GM18499 (cell line): ENCODE measurements around the gene PRPF19.

Source experiments
- ATAC-seq: cut with Tn5 transposase; IDR thresholded peaks from one replicate; pipeline ENCODE4 v1.9.1; 2021; ENCODE audit warnings: moderate number of reproducible peaks; ENCODE audit not compliant: insufficient read depth, unreplicated experiment

The PRPF19 gene

DNA sequence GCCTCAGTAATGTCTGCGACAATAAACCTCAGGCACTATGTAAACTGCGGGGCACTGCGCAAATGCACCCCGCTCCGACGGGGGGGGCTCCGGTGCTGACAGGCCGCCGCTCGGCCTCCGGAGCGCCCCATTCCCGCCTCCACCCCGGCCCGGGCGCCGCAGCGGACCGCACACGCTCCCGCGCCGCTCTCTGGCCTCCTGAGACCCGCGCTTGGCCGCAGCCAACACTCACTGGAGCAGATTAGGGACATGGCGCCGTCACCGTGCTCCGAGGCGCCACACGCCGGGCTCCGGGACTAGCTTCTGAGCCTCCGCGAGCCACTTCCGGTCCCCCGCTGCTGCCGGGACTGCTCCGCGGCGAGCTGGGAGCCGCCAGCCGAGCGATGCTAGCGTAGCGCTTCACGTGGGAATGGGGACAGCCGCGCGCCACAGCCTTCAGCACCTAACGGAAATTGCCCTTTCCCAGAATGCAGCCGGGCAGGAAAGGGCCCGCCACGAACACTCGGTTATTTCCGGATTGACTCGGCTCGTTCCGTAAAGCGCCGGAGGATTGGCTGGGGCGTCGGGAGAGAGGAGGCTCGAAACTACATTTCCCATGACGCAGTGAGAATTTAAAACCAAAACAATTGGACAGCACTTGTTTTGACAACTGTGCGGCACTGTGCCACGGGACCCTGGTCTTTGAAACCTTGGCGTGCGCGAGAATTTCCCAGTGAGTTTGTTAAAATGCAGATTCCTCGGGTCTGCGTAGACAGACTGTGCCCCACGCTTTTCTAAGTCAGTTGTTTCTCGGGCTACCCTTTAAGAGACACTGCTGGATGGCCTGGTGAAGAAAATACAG lies at the start of gene PRPF19:
TSS of gene PRPF19 (minus strand) at position 454 of the 841 bp plus-strand sequence. CDS start at position 251, 203 bp downstream.
- ATAC-seq: peak; percentile 53

DNA sequence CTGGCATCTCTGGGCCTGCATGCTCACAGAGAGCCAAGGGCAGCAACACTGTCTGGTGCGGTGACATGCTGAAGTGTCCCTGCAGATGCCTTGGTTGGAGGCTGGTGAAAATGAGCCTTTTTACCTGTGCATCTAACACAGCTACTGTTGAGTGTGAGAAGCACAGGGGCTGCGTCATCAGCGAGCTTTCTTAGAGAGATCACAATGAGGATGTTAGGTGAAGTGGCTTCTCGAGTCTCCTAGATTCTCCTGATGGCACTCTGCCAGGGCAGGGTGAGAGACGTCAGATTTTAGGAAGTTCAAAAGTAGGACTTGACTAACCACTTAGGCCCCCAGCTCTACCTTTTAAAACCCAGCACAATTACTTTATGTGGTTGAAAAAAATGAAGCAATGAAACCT lies 49.2 kb upstream of the PRPF19 start:
- no peak for ATAC-seq

DNA sequence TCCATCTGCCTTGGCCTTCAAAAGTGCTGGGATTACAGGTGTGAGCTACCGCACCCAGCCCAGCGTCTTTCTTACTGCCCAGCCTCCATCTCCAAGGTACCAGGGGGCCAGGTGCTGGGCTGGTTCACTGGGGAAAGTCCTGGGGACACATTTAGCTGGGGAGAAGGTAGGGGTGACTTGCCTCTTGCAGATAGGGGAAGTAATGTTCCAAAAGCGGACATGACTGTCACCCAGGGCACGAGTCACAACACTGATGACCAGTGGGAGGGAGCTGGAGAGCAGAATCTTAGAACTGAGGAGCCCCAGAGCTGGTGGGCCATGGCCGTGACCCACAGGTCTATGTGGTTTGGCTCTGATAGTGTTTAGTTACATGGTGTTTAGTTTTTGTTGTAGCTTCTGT lies 48.0 kb upstream of the PRPF19 start:
- no peak for ATAC-seq

DNA sequence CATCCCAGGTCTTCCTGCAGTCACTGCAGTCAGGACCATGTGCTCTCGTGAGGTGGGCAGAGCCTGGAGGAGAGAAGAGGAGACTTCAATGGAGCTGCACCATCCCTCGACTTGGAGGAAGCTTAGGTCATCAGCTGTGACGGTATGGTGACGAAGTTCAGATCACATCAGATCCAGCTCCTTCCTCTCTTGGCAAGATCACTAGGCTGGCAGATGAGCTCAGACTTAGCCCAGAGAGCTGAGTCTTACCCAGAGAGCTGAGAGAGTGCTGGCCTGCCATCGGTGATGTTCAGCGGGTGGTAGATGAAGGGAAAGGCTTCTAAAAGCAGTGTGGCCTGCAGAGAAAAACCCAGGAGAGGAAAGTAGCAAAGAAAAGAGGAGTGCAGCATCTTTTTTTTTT lies 47.4 kb upstream of the PRPF19 start:
- ATAC-seq: no peak

DNA sequence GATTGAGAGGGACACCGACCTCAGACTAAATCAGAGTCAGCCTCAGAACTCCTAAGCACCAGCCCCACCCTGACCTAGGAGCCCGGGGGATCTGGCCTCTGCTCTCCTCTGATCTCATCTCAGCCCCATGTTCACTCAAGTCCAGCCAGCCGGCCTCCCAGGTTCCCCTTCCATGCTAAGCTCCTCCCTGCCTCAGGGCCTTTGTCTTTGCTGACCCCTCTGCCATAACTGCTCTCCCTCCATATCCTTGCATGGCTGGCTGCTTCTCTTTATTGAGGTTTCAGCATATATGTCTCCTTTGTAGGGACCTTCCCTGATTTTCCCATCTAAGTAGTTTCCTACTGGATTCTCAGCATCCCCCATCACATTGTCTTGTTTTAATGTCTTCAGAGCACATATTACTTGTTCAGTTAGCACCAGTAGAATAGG lies 46.4 kb upstream of the PRPF19 start:
- no peak for ATAC-seq

DNA sequence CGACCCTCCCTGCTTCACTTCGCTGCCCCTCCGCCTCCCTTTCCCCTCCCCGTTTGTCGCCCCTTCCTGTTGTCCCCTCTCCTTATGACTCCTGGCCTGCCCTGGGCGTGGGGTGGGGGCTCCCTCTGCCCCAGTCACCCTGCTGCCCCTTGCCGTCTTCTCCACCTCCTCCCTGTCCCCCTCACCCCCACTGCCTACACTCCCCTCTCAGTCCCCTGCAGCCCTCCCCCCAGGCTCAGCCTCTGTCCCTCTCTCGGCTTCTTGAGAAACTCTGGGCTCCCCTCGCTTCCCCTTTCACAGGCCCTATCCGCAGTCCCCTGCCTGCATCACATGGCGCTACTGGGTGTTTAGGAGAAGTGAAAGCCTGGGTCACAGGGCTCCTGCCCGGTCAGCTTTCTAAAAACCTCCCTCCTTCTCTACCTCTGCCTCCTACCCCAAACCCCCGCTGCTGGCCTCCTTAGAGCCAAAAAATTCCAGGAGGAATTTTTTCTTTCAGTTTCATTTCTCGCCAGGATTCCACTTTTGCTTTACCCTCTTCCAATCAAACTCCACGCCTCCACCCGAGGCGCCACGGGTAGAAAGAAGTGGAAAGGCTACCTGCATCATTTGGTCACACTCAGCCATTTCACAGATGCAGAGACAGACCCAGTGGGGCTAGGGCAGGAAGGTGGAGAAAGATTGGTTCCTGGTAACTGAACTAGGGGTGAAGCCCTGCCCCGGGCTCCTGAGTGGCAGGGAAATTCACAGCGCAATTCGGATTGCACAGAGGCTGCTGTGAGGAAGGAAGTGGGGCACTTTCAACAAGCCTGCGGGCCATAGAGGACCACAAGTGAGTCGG lies 45.7 kb upstream of the PRPF19 start, which contains the start of gene SLC15A3:
TSS of gene SLC15A3 (minus strand) at position 273 of the 838 bp plus-strand sequence. CDS start 625 bp downstream, outside the sequence.
- ATAC-seq: peak; percentile 28

DNA sequence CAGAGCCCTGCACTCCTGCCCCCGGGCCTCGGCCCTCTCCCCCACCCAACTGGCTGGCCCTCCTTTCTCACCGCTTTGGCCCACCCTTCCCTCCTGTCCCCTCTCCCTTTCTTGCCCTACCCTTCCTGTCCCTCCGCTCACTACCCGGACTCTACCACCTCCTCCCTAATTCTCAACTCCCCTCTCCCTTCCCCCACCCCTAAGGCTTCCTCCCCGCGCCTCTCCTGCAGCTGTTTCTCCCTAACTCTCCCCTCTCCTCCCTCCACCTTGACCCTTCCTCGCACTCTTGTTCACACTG lies 45.2 kb upstream of the PRPF19 start:
- no peak for ATAC-seq

DNA sequence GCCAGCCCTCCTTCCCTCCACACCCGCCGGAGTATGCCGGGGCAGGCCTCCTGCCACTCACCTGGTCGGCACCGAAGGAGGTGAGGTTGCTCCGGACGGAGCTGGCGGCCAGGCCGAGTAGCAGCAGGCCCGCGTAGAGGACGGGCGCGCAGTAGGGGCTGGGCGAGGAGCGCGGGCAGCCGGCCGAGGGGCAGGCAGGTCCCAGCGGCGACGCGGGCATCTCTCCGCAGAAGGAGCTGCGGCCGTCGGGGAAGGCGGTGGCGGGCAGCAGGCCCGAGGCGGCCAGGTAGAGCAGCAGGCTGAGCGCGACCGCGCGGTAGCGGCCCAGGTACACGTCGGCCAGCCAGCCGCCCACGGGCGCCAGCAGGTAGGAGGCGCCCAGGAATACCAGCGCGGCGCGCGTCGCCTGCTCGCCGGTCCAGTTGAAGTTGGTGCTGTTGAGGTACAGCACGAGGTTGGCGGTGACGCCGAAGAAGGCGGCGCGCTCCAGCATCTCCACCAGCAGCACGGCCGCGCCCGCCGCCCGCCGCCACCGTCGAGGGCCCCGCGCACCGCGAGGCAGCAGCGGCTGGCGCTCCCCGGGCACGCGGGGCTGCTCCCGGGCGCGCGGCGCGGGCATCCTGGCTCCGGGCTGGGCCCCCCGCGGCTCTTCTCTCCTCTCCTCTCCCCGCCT lies 44.7 kb upstream of the PRPF19 start:
- ATAC-seq: no peak

DNA sequence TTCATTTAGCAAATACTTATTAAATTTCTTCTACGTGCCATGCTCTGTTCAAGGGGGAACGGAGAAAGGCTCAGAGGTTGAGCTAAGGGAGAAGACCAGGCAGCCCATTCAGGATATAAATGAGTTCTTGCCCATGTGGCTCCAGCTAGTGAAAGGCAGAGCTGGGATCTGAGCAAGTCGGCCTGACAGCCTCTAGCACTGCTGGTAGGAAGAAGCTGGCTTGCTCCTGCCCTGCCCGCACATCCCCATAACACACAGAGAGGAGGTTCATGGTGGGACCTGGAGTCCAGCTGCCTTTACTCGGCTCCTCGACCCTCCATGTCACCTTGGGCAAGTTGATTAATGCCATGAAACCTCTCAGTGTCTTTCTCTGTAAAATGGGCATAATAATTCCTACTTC lies 43.6 kb upstream of the PRPF19 start:
- no peak for ATAC-seq

DNA sequence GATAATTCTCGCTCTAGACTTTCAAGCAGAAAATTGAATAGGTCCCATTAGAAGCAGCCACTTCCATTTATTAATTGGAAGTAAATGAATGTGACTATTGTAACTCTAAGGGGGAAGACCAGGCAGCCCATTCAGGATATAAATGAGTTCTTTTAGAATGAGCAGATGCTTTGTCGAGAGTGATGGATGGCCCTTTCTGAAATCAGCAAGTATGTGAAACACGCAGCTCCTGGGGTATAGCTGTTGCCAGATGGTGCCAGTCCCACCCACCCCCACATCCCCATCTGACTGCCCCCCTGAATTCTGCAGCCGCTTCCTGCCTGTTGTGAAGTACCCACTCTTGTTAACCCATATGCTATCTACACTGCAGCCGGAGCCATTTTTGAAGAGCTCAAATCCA lies 41.9 kb upstream of the PRPF19 start:
- ATAC-seq: no peak

DNA sequence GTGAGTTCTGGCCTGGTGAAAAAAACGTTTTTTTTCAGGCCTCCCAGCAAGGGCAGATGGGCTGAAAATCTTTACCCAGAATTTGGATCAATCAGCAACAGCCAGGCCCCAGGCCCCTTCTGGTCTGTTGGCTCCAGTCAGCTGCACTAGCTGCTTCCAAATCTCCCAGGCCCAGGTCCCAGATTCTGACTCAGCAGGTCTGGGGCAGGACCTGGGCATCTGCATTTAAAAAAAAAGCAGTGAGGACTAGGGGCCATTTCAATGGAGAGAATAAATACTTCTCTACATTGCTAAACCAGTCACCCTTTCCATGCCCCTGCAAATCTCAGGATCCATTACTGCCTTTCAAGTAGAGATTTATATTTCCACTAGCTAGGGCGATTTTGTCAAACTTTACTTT lies 41.3 kb upstream of the PRPF19 start:
- no peak for ATAC-seq

DNA sequence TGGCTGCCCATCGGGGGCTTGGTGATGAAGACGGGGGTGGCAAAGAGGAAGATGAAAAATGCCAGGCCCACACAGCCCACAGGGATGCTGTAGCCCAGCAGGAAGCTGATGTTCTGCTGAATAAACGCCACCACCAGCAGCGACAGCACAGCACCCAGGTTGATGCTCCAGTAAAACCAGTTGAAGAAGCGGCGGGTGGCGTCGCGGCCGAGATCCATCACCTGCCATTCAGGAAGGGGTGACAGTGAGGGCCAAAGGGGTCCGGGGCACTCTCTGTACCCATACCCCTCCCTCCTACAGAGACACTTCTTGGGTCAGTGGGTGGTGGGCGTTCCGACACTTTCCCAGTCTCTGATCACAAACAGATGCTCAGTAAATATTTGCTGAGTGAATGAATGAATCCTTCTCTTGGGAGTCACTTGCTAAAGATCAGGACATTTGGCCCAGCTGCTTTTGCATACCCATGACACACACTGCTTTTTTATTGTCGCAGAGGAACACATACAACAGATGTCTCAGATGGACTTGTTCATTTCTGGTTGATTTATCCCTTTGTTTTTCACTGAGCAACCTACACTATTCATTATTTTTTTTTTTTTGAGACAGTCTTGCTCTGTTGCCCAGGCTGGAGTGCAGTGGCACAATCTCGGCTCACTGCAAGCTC lies 40.3 kb upstream of the PRPF19 start:
- no peak for ATAC-seq

DNA sequence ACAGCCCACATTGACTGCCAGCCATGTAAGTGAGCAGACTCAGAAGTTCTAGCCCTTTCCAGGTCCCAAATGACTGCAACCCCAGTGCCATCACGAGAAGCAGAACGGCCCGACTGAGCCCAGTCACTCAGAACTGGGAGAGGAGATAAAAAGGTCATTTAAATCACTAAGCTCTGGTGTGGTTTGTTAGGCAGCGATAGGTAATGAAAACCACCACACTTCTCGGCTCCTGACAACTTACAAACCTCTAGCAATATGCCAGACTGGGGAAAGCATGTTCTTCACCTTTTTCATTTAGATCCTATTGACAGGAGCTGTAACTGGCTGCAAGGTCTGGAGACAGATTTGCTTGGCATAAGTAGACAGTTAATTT lies 38.9 kb upstream of the PRPF19 start:
- ATAC-seq: no peak

DNA sequence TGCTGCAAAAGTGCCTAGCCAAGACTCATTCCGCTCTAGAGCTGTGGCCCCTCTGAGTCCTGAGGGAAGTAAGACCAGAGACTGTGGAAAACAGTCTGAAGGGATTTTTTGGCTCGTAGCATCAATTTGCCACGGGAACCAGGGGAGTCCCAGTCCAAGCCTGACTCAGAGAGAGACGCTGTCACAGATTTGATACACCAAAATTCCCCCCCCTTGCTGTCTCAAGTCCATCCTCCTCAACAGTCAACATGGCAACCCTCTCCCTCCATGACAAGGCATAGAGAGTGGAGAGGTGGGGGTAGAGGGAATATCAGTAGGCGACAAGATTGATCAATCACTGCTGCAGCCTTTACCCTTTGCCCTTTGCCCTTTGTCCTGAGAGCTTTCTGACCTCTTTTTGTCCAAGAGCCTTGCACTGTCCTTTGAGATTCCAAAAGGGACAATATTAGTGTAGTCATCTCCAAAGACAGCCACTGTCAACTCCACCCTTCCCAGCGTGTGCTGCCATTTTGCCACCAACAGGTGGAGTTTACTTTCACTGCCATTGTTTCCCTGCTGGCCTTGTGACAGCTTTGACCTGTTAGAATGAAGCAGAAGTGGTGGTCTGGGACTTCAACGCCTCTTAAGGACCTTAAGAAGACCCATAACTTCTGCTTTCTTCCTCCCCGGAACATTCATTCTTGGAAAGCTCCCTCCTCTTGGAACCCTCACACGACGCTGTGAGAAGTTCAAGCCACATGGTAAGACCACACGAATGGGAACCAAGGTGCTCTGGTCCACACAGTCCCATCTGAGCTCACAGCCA lies 38.3 kb upstream of the PRPF19 start:
- no peak for ATAC-seq

DNA sequence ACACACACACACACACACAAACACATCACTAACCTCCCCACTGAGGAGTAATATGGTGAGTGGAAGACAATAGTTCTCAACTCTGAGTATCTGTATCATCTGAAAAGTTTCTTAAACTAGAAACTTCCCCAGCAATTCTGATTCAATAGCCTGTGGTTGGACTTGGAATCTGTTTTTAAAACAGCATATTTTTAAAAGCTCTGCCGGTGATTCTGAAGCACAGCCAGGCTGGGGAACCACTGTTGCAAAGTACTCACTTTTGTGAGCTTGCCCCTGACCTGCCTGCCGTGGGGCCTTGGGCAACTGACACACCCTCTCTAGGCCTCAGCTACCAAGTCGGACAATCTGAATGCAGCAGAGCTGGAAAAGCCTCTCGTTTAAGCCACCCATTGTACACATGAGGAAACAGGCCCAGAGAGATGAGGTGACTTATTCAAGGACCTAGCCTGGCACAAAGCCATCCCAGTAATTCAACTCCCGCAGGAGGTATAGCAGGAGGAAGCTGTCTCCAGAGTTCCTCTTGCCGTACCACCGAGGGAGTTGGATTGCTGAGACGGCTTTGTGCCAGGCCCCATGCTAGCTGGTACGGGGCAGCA lies 36.7 kb upstream of the PRPF19 start:
- no peak for ATAC-seq

DNA sequence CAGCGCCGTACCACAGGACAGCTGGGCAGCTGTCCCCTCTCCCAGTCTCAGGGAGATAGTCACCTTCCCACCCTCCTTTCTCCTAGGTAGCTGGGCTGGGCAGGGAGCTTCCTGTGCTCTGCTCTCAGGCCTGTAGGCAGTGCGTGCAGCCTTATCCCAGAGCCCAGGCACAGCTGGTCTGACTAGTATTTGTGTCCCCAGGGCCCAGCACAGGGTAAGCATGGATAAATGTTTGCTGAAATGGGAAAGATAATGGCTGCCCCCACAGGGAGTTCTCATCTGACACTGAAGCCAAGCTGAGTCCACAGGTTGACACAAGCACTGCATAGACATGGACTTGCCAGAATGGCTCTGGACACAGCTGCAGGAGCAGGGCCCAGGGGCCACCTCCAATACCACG lies 35.8 kb upstream of the PRPF19 start:
- no peak for ATAC-seq

DNA sequence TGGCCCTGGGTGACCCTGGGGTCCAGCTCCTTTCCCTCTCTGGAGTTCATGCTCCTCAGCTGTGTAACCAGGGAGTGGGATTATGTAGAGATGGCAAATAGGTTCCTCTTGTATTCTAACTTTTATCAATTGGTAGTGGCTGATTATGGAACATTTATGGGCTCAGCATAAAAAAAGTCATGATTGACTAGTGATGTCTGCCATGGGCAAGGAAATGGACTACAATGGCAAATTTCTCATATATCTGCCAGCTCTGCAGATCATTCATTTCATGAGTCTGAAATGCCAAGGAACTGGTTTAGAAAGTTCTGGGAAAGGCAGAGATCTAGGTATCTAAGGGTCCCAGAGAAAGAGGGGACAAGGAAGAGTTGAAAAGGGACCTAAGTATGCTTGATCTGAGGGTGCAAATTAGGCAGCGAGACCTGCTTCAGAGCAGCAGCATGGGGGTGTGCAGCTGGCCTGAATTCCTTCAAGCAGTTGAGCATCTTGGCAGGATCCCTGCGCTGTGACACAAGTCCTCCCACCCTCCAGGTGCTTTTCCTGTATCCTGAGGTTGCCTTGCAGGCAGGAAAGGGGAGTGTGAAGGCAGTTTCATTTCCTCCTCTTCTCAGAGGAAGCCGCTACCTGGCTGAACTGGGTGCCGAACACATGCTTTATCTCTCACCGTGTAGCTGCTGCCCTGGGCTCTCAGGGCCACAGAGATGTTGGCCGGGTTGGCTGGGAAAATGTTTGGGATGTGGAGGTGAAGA lies 35.2 kb upstream of the PRPF19 start:
- no peak for ATAC-seq

DNA sequence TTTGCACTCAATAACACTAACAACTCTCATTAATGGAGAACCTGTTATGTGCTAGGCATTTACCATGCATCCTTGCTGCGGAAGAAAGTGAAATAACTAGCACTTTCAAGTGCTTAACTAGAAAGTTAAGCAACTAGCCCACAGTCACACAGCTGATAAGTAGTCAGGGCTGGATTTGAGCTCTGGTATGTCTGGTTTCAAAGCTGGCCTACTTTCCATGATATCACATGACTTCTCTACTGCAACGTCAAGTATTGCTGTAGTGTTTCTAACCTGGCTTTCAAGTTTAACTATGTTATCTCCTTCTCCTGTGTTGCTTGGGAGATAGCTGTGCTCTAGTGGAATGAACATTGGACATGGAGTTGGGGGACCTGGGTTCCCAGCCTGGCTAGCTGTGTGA lies 33.5 kb upstream of the PRPF19 start:
- ATAC-seq: no peak

DNA sequence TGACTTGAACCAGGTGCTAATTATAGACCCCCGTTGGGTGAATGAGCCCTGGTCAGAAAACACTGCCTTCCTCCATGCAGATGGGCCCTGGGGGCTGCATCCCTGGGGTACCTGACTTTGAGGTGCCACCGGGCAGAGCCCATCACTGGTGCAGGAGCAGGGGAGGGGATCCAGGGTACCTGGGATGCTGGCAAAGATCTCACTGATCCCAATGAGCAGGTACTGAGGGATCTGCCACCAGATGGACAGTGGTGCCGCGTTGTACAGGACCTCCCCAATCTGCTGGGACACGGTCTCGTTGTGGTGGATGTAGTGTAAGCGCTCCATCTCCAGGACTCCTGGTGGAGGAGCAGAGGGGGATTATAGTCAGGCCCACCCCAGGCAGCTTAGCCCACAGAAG lies 32.9 kb upstream of the PRPF19 start:
- no peak for ATAC-seq
